IMR-90 (cell line): ENCODE measurements around the gene ZNF827. TPM values are rescaled to one million over a fixed set of nuclear protein-coding genes. Genes with fewer than 3 reads are reported as not detected.
A peak's percentile ranks its signal among the peaks of the same experiment; 100 is the strongest.

ENCODE experiments used
- ATAC-seq: fragments of 200-7000 bp; cut with Tn5 transposase; 2 replicates; pipeline ENCODE4 v1.9.1; 2020; ENCODE audit warnings: low read depth, mild to moderate bottlenecking, moderate library complexity
- BruUV-seq: library from RNA; stranded (reverse); fragments of 400-500 nt; replicated peaks from 2 replicates; lab custom pipeline; 2021; lab: Mats Ljungman, UMichigan
- CTCF ChIA-PET: fragments of 300-600 bp; formaldehyde crosslinking; extraction: SDS; loops from one replicate; lab custom pipeline; 2021; ENCODE audit warnings: antibody characterized with exemption; lab: Yijun Ruan, JAX
- POLR2A ChIA-PET: fragments of 300-600 bp; sonication (Branson Sonifier 250); formaldehyde crosslinking; loops from one replicate; lab custom pipeline; 2022; ENCODE audit warnings: antibody characterized with exemption; ENCODE audit not compliant: unreplicated experiment; lab: Charles Lee
- DNase-seq: peaks from one replicate; pipeline ENCODE4 v3.0.0; 2013
- H2AFZ ChIP-seq: replicated peaks from 2 replicates; pipeline ENCODE3; 2013; ENCODE audit warnings: low read length, mild to moderate bottlenecking; ENCODE audit not compliant: poor library complexity
- H2AK5ac ChIP-seq: 2 replicates; pipeline ENCODE4 v1.6.1; 2013; ENCODE audit warnings: low read depth, low read length, inconsistent platforms
- H2AK9ac ChIP-seq: replicated peaks from 2 replicates; pipeline ENCODE3; 2013; ENCODE audit warnings: mild to moderate bottlenecking, low read depth, low read length, moderate library complexity; ENCODE audit not compliant: poor library complexity
- H2BK120ac ChIP-seq: 2 replicates; pipeline ENCODE4 v1.6.1; 2013; ENCODE audit warnings: low read depth, low read length, inconsistent platforms
- H2BK15ac ChIP-seq: 3 replicates; pipeline ENCODE4 v1.6.1; 2013; ENCODE audit warnings: low read depth, low read length, inconsistent platforms
- H2BK20ac ChIP-seq: 2 replicates; pipeline ENCODE4 v1.6.1; 2013; ENCODE audit warnings: low read depth, mild to moderate bottlenecking, inconsistent platforms, low read length, moderate library complexity
- H2BK5ac ChIP-seq: 2 replicates; pipeline ENCODE4 v1.6.1; 2013; ENCODE audit warnings: mild to moderate bottlenecking, low read depth, low read length, inconsistent platforms; ENCODE audit not compliant: poor library complexity, severe bottlenecking
- H3K14ac ChIP-seq: replicated peaks from 2 replicates; pipeline ENCODE4 v1.6.1; 2013; ENCODE audit warnings: low read depth, low read length, inconsistent platforms
- H3K18ac ChIP-seq: 2 replicates; pipeline ENCODE4 v1.6.1; 2013; ENCODE audit warnings: low read depth, low read length, control low read depth
- H3K23ac ChIP-seq: 2 replicates; pipeline ENCODE4 v1.6.1; 2013; ENCODE audit warnings: low read depth, low read length, inconsistent platforms
- H3K27ac ChIP-seq: 2 replicates; pipeline ENCODE4 v1.5.1; 2013; ENCODE audit warnings: mild to moderate bottlenecking, control low read depth, low read length; ENCODE audit not compliant: insufficient read depth
- H3K27me3 ChIP-seq: 2 replicates; pipeline ENCODE4 v1.6.1; 2013; ENCODE audit warnings: low read length; ENCODE audit not compliant: control insufficient read depth, insufficient read depth
- H3K36me3 ChIP-seq: 2 replicates; pipeline ENCODE4 v1.6.1; 2013; ENCODE audit warnings: low read length, mixed read lengths; ENCODE audit not compliant: control insufficient read depth, insufficient read depth
- H3K4ac ChIP-seq: 2 replicates; pipeline ENCODE4 v1.6.1; 2013; ENCODE audit warnings: low read depth, low read length, inconsistent platforms
- H3K4me1 ChIP-seq: 2 replicates; pipeline ENCODE4 v1.6.1; 2013; ENCODE audit warnings: low read length, mixed read lengths; ENCODE audit not compliant: control insufficient read depth, insufficient read depth
- H3K4me2 ChIP-seq: 2 replicates; pipeline ENCODE4 v1.6.1; 2013; ENCODE audit warnings: low read depth, mild to moderate bottlenecking, control low read depth, low read length, moderate library complexity
- H3K4me3 ChIP-seq: 2 replicates; pipeline ENCODE4 v1.5.1; 2013; ENCODE audit warnings: low read depth, mild to moderate bottlenecking, control low read depth, low read length, moderate library complexity; ENCODE audit not compliant: insufficient read depth
- H3K56ac ChIP-seq: 2 replicates; pipeline ENCODE4 v1.6.1; 2013; ENCODE audit warnings: low read length, inconsistent platforms; ENCODE audit not compliant: insufficient read depth; ENCODE audit errors: extremely low read depth
- H3K79me1 ChIP-seq, 2 experiments: 2 replicates each; pipeline ENCODE4 v1.6.1; 2013; ENCODE audit warnings: low read length in 2 of 2, inconsistent platforms in 1 of 2, low read depth in 1 of 2
- H3K9ac ChIP-seq: 2 replicates; pipeline ENCODE4 v1.6.1; 2013; ENCODE audit warnings: low read depth, low read length, control low read depth
- H3K9me1 ChIP-seq: 2 replicates; pipeline ENCODE4 v1.6.1; 2013; ENCODE audit warnings: low read length, inconsistent platforms; ENCODE audit not compliant: insufficient read depth
- H3K9me3 ChIP-seq: 2 replicates; pipeline ENCODE4 v1.6.1; 2013; ENCODE audit warnings: low read length; ENCODE audit not compliant: control insufficient read depth, insufficient read depth
- H4K20me1 ChIP-seq: 2 replicates; pipeline ENCODE4 v1.6.1; 2013; ENCODE audit warnings: low read length, inconsistent platforms; ENCODE audit not compliant: insufficient read depth
- H4K5ac ChIP-seq: 2 replicates; pipeline ENCODE4 v1.6.1; 2013; ENCODE audit warnings: mild to moderate bottlenecking, low read depth, low read length, control low read depth
- H4K8ac ChIP-seq, 2 experiments: 2 replicates each; pipeline ENCODE4 v1.6.1; 2013; ENCODE audit warnings: low read depth in 2 of 2, low read length in 2 of 2, control low read depth in 1 of 2, inconsistent platforms in 1 of 2
- H4K91ac ChIP-seq: 2 replicates; pipeline ENCODE4 v1.6.1; 2013; ENCODE audit warnings: low read depth, low read length, inconsistent platforms; ENCODE audit not compliant: insufficient read depth
- BHLHE40 ChIP-seq: fragments of 150-350 bp; IDR thresholded peaks from 2 replicates; pipeline ENCODE4 v1.6.1; 2016; ENCODE audit warnings: mild to moderate bottlenecking, low read depth, low read length
- CEBPB ChIP-seq: IDR thresholded peaks from 2 replicates; pipeline ENCODE4 v1.6.1; 2012; ENCODE audit warnings: low read depth, low read length, improper control_type of control experiment
- CTCF ChIP-seq: conservative IDR thresholded peaks from 2 replicates; pipeline ENCODE4 v1.5.1; 2012; ENCODE audit warnings: mild to moderate bottlenecking, low read depth, low read length, improper control_type of control experiment
- FOS ChIP-seq: fragments of 150-350 bp; IDR thresholded peaks from 2 replicates; pipeline ENCODE4 v1.6.1; 2016; ENCODE audit warnings: low read depth, low read length
- MAFK ChIP-seq: IDR thresholded peaks from 2 replicates; pipeline ENCODE4 v1.6.1; 2012; ENCODE audit warnings: low read depth, low read length, improper control_type of control experiment
- MAZ ChIP-seq: IDR thresholded peaks from 2 replicates; pipeline ENCODE4 v1.6.1; 2012; ENCODE audit warnings: low read depth, mild to moderate bottlenecking, low read length, improper control_type of control experiment, moderate library complexity, borderline replicate concordance
- MXI1 ChIP-seq: IDR thresholded peaks from 2 replicates; pipeline ENCODE4 v1.6.1; 2012; ENCODE audit warnings: low read depth, mild to moderate bottlenecking, low read length, moderate library complexity, borderline replicate concordance
- NFE2L2 ChIP-seq: fragments of 150-350 bp; IDR thresholded peaks from 2 replicates; pipeline ENCODE4 v1.6.1; 2016; ENCODE audit warnings: low read depth, mild to moderate bottlenecking, low read length
- POLR2A ChIP-seq: IDR thresholded peaks from 2 replicates; pipeline ENCODE4 v1.6.1; 2012; ENCODE audit warnings: mild to moderate bottlenecking, low read depth, low read length
- RAD21 ChIP-seq: IDR thresholded peaks from 2 replicates; pipeline ENCODE4 v1.6.1; 2012; ENCODE audit warnings: low read length, improper control_type of control experiment
- RCOR1 ChIP-seq: IDR thresholded peaks from 2 replicates; pipeline ENCODE4 v1.6.1; 2012; ENCODE audit warnings: mild to moderate bottlenecking, low read length, improper control_type of control experiment; ENCODE audit not compliant: insufficient replicate concordance
- RFX5 ChIP-seq: IDR thresholded peaks from 2 replicates; pipeline ENCODE4 v1.8.0; 2012; ENCODE audit warnings: low read depth, mild to moderate bottlenecking, low read length, moderate library complexity
- SMC3 ChIP-seq: fragments of 150-350 bp; IDR thresholded peaks from 2 replicates; pipeline ENCODE4 v1.6.1; 2016; ENCODE audit warnings: low read depth, mild to moderate bottlenecking, antibody characterized with exemption, low read length, moderate library complexity
- WGBS, 2 experiments: methylation state at CpG; one replicate each; pipeline versions ENCODE4 v1.1.5 to v1.1.7; 2013; ENCODE audit warnings: missing lambda C conversion rate in 2 of 2; ENCODE audit not compliant: insufficient read length in 1 of 2; ENCODE audit errors: extremely low coverage in 2 of 2; 5-methylcytosine and 5-hydroxymethylcytosine counted together
- dilution Hi-C: fragments of 300-500 bp; cut with HindIII; formaldehyde crosslinking; loops from one replicate; pipeline ENCODE4 v1.14.3; 2018; ENCODE audit warnings: low sequenced_read_pairs; ENCODE audit not compliant: unreplicated experiment
- in situ Hi-C: fragments of 300-500 bp; cut with MboI; formaldehyde crosslinking; loops from 3 replicates; pipeline ENCODE4 v1.14.3; 2019; ENCODE audit warnings: low sequenced_read_pairs, inconsistent platforms, mixed read lengths
- intact Hi-C: fragments of 100-400 bp; cut with micrococcal nuclease; formaldehyde crosslinking; loops from 2 replicates; pipeline ENCODE4 v1.10.0; 2022
- polyA plus RNA-seq, 3 experiments: library from polyadenylated mRNA; depleted of rRNA; stranded (reverse); fragments of >200 nt; gene quantifications; 2 replicates each; pipeline ENCODE4 v1.2.3, GENCODE V29; 2012; ENCODE audit warnings: low replicate concordance in 1 of 3
- total RNA-seq: library from RNA; depleted of rRNA; stranded (reverse); fragments of >200 nt; gene quantifications from 2 replicates; pipeline ENCODE4 v1.2.3, GENCODE V29; 2012

Gene ZNF827
- total and polyA plus RNA-seq, 2 of the 4 experiments (the other 2 are of a cell fraction): 6.6 to 31.7 TPM

GRCh38 chr4:145935253-145936141 is 3.1 kb downstream of the ZNF827 start:
- Histone ChIP-seq H4K91ac (peak overlapping the region; percentile 89), H3K36me3 (no peaks in the 10 kb centered on the region), H2AK5ac (peak overlapping the region; percentile 11; the same call in 1 of the 2 replicates), H3K79me1 (peaks cover 26 to 52% of the 10 kb centered on the region in 2 experiments), H4K20me1 (no peaks in the 10 kb centered on the region), H2BK5ac (peak overlapping the region; percentile 98), H3K9me1 (no peaks in the 10 kb centered on the region; the same call in 1 of the 2 replicates), H2BK120ac (peak overlapping the region; percentile 21), H3K27me3 (no peaks in the 10 kb centered on the region), H3K4me3 (peak overlapping the region; percentile 82), H2BK20ac (no peak overlapping the region), H3K14ac (peak overlapping the region; percentile 71), H4K8ac (peak overlapping the region; percentile 71 to 79), H3K27ac (peak overlapping the region; percentile 97), H3K9me3 (no peaks in the 10 kb centered on the region), H2AFZ (peak overlapping the region; percentile 91), H3K56ac (peak overlapping the region; percentile 87), H2BK15ac (peak overlapping the region; percentile 76; the same call in 2 of the 3 replicates), H3K9ac (peak overlapping the region; percentile 94), H4K5ac (peak overlapping the region; percentile 39), H2AK9ac (peak overlapping the region; percentile 95), H3K4ac (peak overlapping the region; percentile 57), H3K23ac (peak overlapping the region; percentile 72), H3K4me2 (peak overlapping the region; percentile 90), H3K4me1 (peaks cover 5% of the 10 kb centered on the region), H3K18ac (peak overlapping the region; percentile 45)
- ChIA-PET CTCF (interaction anchor here (0.6 kb wide), 1 partner anchor 1282 kb away, joined by 4 read pairs; no protein-coding TSS in a partner anchor), POLR2A (no interaction called here)
- WGBS, 2 experiments: no CpG with 5 or more reads among the region's 18 CpGs
- TF ChIP-seq SMC3 (no peak), RCOR1 (no peak), POLR2A (no peak), NFE2L2 (no peak), MXI1 (no peak), RAD21 (no peak), CEBPB (no peak), RFX5 (no peak), FOS (no peak), MAFK (no peak), MAZ (no peak), BHLHE40 (no peak), CTCF (no peak)
- dilution Hi-C loops (no loop called here), intact Hi-C loops (loop anchor here (1.0 to 10.0 kb wide), 5 partner anchors 127 to 701 kb away; partner anchors contain the start of genes C4orf51 and LSM6), in situ Hi-C loops (no loop called here)
- BruUV-seq: no TSS peak
- DNase-seq (no peak), ATAC-seq (no peak)
